Measurements from ENCODE around the gene ZNF420. TPM values are rescaled to one million over a fixed set of nuclear protein-coding genes. Genes with fewer than 3 reads are reported as not detected.

The ZNF420 gene
- total and polyA plus RNA-seq, 2 of the 13 experiments (the other 11 are each of a cell fraction or from before 2014, with no cell fraction given) = 1.4 to 6.6 TPM

- TF ChIP-seq, protein P1, sequence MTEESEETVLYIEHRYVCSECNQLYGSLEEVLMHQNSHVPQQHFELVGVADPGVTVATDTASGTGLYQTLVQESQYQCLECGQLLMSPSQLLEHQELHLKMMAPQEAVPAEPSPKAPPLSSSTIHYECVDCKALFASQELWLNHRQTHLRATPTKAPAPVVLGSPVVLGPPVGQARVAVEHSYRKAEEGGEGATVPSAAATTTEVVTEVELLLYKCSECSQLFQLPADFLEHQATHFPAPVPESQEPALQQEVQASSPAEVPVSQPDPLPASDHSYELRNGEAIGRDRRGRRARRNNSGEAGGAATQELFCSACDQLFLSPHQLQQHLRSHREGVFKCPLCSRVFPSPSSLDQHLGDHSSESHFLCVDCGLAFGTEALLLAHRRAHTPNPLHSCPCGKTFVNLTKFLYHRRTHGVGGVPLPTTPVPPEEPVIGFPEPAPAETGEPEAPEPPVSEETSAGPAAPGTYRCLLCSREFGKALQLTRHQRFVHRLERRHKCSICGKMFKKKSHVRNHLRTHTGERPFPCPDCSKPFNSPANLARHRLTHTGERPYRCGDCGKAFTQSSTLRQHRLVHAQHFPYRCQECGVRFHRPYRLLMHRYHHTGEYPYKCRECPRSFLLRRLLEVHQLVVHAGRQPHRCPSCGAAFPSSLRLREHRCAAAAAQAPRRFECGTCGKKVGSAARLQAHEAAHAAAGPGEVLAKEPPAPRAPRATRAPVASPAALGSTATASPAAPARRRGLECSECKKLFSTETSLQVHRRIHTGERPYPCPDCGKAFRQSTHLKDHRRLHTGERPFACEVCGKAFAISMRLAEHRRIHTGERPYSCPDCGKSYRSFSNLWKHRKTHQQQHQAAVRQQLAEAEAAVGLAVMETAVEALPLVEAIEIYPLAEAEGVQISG (CRISPR knock-in tag; IDR thresholded peaks at IDR 0.05) = peak; percentile 94
- TF ChIP-seq SP4 (CRISPR knock-in tag; IDR thresholded peaks at IDR 0.05) (peak; percentile 55; the same call in 1 of the 2 replicates), YEATS2 (CRISPR knock-in tag; IDR thresholded peaks at IDR 0.05; ENCODE audit: borderline replicate concordance) (peak; percentile 58; the same call in 1 of the 2 replicates), MAF1 (CRISPR knock-in tag; IDR thresholded peaks at IDR 0.05; ENCODE audit: borderline replicate concordance) (0 out of 2 replicates have a peak, but pooled peaks have one; percentile 39), DNMT3B (CRISPR knock-in tag; conservative IDR thresholded peaks at IDR 0.05) (0 out of 2 replicates have a peak, but pooled peaks have one; percentile 18), MED8 (CRISPR knock-in tag; IDR thresholded peaks at IDR 0.05; ENCODE audit: insufficient replicate concordance) (no peak), ZBTB1 (CRISPR knock-in tag; IDR thresholded peaks at IDR 0.05; ENCODE audit: borderline replicate concordance) (no peak), MYC (CRISPR knock-in tag; IDR thresholded peaks at IDR 0.05; ENCODE audit: borderline replicate concordance) (peak; percentile 49; the same call in 1 of the 2 replicates), KDM4B (CRISPR knock-in tag; IDR thresholded peaks at IDR 0.05) (0 out of 2 replicates have a peak, but pooled peaks have one; percentile 36), PHF20 (CRISPR knock-in tag; IDR thresholded peaks at IDR 0.05) (peak; percentile 65), KLF9 (CRISPR knock-in tag; IDR thresholded peaks at IDR 0.05; ENCODE audit: low read depth) (no peak), KDM1A (CRISPR knock-in tag; IDR thresholded peaks at IDR 0.05) (no peak), E2F5 (CRISPR knock-in tag; conservative IDR thresholded peaks at IDR 0.05) (no peak), PRDM4 (CRISPR knock-in tag; IDR thresholded peaks at IDR 0.05; ENCODE audit: borderline replicate concordance) (no peak), RBM22 (optimal IDR thresholded peaks at IDR 0.05; ENCODE audit: low read length) (no peak), POLR2AphosphoS5 (IDR thresholded peaks at IDR 0.05; ENCODE audit: low read depth, low read length) (peak; percentile 83), ZNF674 (CRISPR knock-in tag; IDR thresholded peaks at IDR 0.05; ENCODE audit: low read depth) (no peak), ELF1 (CRISPR knock-in tag; IDR thresholded peaks at IDR 0.05) (peak; percentile 90)
- TF ChIP-seq, protein P2, sequence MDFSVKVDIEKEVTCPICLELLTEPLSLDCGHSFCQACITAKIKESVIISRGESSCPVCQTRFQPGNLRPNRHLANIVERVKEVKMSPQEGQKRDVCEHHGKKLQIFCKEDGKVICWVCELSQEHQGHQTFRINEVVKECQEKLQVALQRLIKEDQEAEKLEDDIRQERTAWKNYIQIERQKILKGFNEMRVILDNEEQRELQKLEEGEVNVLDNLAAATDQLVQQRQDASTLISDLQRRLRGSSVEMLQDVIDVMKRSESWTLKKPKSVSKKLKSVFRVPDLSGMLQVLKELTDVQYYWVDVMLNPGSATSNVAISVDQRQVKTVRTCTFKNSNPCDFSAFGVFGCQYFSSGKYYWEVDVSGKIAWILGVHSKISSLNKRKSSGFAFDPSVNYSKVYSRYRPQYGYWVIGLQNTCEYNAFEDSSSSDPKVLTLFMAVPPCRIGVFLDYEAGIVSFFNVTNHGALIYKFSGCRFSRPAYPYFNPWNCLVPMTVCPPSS (IDR thresholded peaks at IDR 0.05) = no peak
- TF ChIP-seq, protein P3, sequence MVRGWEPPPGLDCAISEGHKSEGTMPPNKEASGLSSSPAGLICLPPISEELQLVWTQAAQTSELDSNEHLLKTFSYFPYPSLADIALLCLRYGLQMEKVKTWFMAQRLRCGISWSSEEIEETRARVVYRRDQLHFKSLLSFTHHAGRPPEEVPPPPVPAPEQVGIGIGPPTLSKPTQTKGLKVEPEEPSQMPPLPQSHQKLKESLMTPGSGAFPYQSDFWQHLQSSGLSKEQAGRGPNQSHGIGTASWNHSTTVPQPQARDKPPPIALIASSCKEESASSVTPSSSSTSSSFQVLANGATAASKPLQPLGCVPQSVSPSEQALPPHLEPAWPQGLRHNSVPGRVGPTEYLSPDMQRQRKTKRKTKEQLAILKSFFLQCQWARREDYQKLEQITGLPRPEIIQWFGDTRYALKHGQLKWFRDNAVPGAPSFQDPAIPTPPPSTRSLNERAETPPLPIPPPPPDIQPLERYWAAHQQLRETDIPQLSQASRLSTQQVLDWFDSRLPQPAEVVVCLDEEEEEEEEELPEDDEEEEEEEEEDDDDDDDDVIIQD (CRISPR knock-in tag; IDR thresholded peaks at IDR 0.05; ENCODE audit: low read depth) = peak; percentile 72; the same call in 1 of the 2 replicates
Measured at GRCh38 chr19:37172368-37173366, 94.4 kb downstream of the ZNF420 start, which contains the start of gene ZNF585A (continued).

Measured in HepG2 (cell line).